Activated CD8-positive, alpha-beta memory T cell treated with anti-CD3 and anti-CD28 coated beads, Interleukin-2, amount 50 U/mL, for 24 hours (primary cell): ENCODE measurements around the gene GPX2.
"Not testable (repeated sequence)": the region's sequence is repeated elsewhere in the genome, so short reads cannot be mapped to it uniquely, and the experiment has no call there.

ENCODE experiments used
- DNase-seq: peaks from one replicate; pipeline ENCODE4 v3.0.0-alpha.2; 2020; ENCODE audit errors: extremely low read depth

GPX2 gene

DNA sequence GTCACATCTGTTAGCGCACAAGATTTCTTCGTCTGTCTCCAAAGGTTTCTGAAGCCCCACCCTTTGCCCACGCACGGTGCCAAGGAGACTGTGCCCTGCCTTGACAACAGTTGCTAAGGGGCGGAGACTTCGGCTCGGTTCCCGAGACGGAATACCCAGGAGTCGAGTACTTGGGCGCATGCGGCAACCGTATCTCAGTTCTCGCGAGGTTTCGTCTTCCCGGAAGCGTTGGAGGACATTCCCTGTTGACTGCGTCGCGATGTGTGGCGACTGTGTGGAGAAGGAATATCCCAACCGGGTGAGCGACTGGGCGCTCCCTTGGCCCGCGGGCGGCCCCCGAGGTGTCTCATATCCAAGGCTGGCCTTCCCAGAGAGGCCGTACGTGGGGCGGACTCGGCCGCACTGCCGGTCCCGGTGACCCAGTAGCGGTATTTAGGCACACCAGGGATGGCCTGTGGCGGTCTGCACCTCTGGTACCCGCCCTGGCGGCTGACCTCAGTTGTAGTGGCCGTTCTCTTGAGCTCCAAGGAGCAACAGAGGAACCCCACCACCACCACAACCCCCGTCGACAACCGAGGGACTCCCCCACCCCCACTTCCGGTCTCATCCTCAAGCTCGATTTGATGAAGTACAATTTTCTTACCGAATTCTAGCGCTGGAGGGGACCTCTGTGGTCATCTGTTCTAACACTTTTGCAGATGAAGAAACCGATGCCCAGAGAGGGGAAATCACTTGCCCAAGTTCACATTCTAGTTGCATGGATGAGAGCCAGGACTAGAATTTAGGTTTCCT is 28.1 kb downstream of the GPX2 start, which contains the start of gene CHURC1:
Gene CHURC1 (plus strand): TSS at position 219 of the 792 bp plus-strand sequence. CDS start 41 bp downstream, at position 260.
- peak; percentile 97 for DNase-seq

DNA sequence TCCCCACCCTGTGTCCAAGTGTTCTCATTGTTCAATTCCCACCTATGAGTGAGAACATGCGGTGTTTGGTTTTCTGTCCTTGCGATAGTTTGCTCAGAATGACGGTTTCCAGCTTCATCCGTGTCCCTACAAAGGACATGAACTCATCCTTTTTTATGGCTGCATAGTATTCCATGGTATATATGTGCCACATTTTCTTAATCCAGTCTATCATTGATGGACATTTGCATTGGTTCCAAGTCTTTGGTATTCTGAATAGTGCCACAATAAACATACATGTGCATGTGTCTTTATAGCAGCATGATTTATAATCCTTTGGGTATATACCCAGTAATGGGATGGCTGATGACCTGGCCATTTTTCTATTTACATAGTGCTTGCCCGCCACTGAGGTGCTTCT is 29.1 kb downstream of the GPX2 start:
- DNase-seq = not testable (repeated sequence)

- DNase-seq = no peak
Observed at GRCh38 chr14:64912261-64912660, 30.3 kb downstream of the GPX2 start.

DNA sequence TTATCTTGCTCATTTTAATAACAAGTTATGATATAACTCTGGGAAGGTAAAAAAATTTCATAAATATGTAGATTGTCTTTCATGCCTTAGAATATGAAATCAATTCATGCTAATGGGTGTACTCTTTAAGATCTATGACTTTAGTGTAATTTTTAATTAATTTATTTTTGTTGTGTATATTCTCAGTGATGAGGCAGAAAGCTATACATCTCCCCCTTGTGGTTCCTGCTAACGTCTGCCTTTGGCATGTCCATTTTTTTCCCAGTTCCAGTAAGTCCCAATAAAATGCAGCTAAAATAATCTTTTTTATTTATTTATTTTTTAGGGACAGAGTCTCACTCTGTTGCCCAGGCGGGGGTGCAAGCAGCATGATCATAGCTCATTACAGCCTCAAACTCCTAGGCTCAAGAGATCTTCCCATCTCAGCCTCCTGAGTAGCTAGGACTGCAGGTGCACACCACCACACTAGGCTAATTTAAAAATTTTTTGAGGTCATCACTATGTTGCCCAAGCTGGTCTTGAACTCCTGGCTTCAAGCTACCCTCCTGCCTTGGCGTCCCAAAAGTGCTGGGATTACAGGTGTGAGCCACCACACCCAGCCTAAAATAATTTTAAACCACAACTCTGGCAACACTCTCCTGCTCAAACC is 31.6 kb downstream of the GPX2 start:
- no peak for DNase-seq

- no peak for DNase-seq
Observed at GRCh38 chr14:64906022-64906421, 36.5 kb downstream of the GPX2 start.

- DNase-seq = no peak
Observed at GRCh38 chr14:64899958-64900357, 42.6 kb downstream of the GPX2 start.

- no peak for DNase-seq
Observed at GRCh38 chr14:64891839-64892375, 50.6 kb downstream of the GPX2 start.

GRCh38 chr14:64891173-64891838 is 51.2 kb downstream of the GPX2 start:
- DNase-seq = no peak

DNA sequence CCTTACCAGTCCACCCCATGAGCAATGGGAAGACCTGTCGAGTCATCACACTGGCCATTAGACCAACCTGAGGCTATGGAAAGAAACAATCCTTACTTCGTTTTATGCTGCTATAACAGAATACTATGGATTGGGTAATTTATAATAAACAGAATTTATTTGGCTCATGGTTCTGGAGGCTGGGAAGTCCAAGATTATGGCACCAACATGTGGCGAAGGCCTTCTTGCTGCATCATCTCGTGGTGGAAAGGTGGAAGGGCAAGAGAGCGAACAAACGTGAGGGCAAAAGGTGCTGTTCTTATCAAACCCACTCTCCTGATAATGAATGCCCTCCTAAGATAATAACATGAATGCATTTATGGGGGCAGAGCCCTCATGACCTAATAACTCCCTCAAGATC is 53.2 kb downstream of the GPX2 start:
- no peak for DNase-seq
